NCI-H146 (cell line): Measurements from ENCODE around the gene ITIH1.
A peak's percentile ranks its signal among the peaks of the same experiment; 100 is the strongest.
"Not testable (repeated sequence)": the region's sequence is repeated elsewhere in the genome, so short reads cannot be mapped to it uniquely, and the experiment has no call there.

ENCODE experiments used
- DNase-seq: peaks from one replicate; lab custom pipeline; 2025; lab: John Stamatoyannopoulos, UW

The ITIH1 gene, protein sequence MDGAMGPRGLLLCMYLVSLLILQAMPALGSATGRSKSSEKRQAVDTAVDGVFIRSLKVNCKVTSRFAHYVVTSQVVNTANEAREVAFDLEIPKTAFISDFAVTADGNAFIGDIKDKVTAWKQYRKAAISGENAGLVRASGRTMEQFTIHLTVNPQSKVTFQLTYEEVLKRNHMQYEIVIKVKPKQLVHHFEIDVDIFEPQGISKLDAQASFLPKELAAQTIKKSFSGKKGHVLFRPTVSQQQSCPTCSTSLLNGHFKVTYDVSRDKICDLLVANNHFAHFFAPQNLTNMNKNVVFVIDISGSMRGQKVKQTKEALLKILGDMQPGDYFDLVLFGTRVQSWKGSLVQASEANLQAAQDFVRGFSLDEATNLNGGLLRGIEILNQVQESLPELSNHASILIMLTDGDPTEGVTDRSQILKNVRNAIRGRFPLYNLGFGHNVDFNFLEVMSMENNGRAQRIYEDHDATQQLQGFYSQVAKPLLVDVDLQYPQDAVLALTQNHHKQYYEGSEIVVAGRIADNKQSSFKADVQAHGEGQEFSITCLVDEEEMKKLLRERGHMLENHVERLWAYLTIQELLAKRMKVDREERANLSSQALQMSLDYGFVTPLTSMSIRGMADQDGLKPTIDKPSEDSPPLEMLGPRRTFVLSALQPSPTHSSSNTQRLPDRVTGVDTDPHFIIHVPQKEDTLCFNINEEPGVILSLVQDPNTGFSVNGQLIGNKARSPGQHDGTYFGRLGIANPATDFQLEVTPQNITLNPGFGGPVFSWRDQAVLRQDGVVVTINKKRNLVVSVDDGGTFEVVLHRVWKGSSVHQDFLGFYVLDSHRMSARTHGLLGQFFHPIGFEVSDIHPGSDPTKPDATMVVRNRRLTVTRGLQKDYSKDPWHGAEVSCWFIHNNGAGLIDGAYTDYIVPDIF

DNA sequence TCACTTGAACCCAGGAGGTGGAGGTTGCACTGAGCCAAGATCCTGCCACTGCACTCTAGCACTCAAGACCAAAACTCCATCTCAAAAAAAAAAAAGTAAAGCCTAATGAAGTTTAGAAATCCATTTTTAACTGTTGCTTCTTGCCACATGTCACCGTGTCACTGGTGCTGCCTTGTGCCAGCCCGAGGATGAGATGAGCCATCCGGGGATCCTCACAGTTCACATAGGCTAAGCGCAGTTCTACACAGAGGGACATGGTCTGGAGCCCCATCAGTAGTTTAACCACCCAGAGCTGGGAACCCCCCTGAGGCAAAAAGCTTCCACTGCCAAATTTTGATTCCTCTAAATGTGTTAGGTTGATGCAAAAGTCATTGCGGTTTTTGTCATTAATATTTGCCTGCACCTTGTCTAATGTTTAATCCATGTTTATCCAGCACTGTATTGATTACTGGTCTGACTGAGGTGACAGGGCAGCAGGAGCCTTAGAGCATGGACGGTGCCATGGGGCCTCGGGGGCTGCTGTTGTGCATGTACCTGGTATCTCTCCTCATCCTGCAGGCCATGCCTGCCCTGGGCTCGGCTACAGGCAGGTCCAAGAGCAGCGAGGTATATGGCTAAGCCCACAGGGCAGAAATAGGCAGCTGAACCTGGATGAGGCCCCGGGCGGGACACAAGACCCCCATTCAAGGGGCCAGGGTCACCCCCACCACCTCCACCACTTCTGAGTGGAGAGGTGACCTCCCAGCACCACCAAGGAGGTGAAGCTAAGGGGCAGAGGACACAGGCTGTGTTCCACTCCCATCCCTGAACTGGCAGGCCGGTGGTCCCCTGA, at the start of gene ITIH1:
TSS of gene ITIH1 (plus strand) at position 473 of the 832 bp plus-strand sequence. CDS start at position 490, 17 bp downstream.
- no peak for DNase-seq

GRCh38 chr3:52728753-52729152, 48.6 kb upstream of the ITIH1 start:
- not testable (repeated sequence) for DNase-seq

DNA sequence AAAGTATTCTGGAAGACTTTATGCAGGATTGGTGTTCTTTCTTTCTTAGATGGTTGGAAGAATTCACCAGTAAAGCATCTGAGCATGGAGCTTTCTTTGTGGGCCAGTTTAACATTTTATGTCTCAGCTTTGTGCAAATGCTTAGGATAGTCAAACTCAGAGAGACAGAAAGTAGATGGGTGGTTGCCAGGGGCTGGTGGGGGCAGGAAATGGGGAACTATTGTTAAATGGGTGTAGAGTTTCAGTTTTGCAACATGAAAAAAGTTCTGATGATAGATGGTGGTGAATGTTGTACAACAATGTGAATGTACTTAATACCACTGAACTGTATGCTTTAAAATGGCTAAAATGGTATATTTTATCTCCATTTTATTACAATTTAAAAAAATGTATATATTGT, 46.7 kb upstream of the ITIH1 start:
- no peak for DNase-seq

DNA sequence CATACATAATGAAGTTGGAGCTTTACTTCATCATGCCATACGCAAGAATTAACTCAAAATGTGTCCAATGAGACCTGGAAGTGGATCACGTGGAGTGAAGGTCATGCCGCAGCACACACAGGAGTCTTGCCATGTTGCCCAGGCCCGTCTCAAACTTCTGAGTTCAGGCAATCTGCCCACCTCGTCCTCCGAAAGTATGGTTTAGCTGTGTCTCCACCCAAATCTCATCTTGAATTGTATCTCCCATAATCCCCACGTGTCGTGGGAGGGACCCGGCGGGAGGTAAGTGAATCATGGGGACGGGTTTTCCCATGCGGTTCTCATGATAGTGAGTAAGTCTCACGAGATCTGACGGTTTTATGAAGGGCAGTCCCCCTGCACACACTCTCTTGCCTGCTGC, 45.8 kb upstream of the ITIH1 start:
- no peak for DNase-seq

GRCh38 chr3:52733256-52733891, 44.0 kb upstream of the ITIH1 start:
- no peak for DNase-seq

- no peak for DNase-seq
Measured at GRCh38 chr3:52739730-52740129, 37.7 kb upstream of the ITIH1 start.

DNA sequence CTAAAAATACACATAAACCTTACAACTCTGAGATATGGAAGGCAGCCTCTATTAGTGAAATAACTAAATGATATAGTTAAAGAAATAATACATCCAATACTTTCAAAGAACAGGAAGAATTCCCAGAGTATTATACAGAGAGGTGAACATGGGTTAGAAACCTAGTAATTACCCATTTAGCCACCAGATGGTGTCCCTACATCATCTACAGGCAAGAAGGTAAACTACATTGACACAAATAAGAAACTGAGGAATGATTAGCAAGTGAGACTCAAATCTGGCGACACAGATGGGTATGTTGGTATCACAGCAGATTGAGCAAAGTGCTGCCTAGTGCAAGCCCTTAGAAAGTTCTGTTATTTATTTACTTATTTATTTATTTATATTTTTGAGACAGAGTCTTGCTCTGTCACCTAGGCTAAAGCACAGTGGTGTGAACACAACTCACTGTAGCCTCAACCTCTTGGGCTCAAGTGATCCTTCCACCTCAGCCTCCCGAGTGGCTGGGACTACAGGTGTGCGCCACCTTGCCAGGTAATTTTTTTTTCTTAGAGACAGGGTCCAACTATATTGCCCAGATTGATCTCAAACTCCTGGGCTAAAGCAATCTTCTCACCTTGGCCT, 34.9 kb upstream of the ITIH1 start:
- DNase-seq = no peak

DNA sequence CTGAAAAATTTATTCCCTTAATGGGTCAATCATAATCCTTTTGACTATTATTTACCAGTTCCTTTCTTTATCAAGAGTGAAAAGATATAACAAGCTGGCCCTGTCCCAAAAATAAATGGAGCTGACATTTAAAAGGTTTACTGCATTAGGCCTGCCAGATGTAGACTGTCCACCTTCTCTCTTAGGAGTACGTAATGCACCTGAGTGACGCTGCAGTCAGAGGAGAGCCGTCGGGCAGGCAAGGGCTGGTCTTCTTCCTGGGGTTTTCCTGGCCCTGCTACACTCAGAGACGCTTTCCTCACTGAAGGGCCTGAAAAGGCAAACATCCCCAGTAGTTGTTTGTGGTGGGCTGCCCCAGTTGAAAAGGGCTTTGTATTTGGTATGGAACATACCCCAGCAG, 34.2 kb upstream of the ITIH1 start:
- DNase-seq = no peak

GRCh38 chr3:52743721-52744120, 33.7 kb upstream of the ITIH1 start:
- DNase-seq = no peak

DNA sequence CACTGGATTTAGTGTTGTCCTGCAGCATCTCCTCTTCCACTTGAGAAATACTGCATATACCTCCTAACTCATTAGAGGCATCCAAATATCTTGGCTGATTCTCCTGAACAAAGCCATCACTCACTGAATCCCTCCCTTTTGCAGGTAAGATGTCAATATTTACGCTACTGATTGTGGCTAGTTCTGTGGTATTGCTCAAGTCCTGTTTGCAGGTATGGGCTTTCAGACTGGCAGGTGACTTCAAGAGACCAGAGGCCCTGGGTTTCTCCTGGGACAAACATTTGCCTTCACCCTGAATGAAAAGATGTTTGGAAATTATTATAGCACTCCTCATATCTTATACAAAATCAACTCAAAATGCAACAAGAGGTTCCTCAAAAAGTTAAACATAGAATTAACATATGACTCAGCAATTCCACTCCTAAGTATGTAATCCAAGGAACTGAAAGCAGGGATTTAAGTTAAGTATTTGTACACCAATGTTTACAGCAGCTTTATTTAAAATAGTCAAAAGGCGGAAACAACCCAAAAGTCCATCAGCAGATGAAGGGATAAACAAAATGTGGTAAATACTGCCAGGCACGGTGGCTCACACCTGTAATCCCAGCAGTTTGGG, 25.2 kb upstream of the ITIH1 start:
- DNase-seq = no peak

DNA sequence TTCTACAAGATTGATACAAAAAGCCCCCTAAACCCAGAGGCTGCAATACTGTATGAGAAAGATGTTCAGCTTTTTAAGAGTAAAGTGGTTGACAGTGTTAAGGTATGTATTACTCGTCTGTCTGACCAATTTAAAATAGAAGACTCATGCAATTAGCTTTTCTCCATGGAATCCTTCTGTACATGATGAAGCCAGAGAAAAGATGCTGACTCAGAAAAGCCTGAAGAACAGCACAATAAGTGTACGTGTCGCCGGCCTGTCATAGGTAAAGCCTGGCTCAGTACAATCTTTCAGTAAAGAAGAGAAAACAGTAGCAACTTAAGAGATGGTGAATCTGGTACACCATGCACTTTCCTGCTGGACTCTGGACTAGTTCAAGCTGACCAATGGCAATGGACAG, 23.0 kb upstream of the ITIH1 start:
- DNase-seq = no peak

GRCh38 chr3:52756141-52756540, 21.3 kb upstream of the ITIH1 start:
- no peak for DNase-seq

GRCh38 chr3:52763466-52763865, 13.9 kb upstream of the ITIH1 start:
- DNase-seq = no peak

DNA sequence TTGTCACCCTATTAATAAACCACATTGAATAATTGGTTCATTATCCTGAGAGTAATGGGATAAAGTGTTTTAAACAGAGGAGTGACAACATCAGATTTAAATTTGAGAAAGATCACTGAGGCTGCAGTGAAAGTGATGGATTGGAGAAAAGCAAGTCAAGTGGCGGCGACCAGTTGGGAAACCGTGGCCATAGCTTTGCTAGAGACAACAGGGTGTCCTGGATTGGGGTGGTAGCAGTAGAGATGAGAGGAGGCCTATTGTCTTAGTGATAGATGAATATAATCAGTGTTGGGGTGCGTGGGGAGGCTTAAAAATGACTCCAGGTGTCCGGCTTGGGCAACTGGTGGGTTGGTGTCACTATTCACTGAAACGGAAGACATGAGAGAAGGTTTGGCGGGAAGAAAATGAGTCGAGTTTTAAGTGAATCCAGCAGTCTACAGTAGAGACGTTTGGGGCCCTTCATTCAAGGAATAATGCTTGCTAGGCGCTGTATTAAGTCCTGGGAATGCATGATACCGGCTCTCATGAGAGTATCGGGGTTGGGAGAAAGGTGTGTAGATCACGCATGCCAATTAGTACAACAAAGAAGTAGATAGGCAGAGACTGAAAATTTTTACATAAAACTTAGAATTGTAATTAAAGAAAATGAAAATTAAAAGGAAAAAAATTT, 7.5 kb upstream of the ITIH1 start:
- no peak for DNase-seq

GRCh38 chr3:52770496-52771333, 6.7 kb upstream of the ITIH1 start, which contains the start of gene NEK4:
TSS of gene NEK4 (minus strand) at chr3:52770940. CDS start at chr3:52770746, 194 bp downstream.
- peak; percentile 88 for DNase-seq

- DNase-seq = peak; percentile 29
Measured at GRCh38 chr3:52771334-52771681, 6.1 kb upstream of the ITIH1 start.

- DNase-seq = no peak
Measured at GRCh38 chr3:52771702-52772101, 5.7 kb upstream of the ITIH1 start.

GRCh38 chr3:52773361-52774065, 3.9 kb upstream of the ITIH1 start:
- DNase-seq = no peak
